Measurements from ENCODE around the gene CRTAC1.

CRTAC1 gene

GRCh38 chr10:97974526-97975525 is 55.6 kb downstream of the CRTAC1 start:
- no peak for DNase-seq (ENCODE audit: low spot score)

- DNase-seq (ENCODE audit: low spot score) = no peak
These were observed 56.3 kb downstream of the CRTAC1 start for GRCh38 chr10:97974100-97974499.

- DNase-seq (ENCODE audit: low spot score) = no peak
These were observed 60.8 kb downstream of the CRTAC1 start for GRCh38 chr10:97969538-97970079.

GRCh38 chr10:97964748-97965147 is 65.7 kb downstream of the CRTAC1 start:
- no peak for DNase-seq (ENCODE audit: low spot score)

GRCh38 chr10:97961945-97962344 is 68.5 kb downstream of the CRTAC1 start:
- DNase-seq (ENCODE audit: low spot score) = no peak

GRCh38 chr10:97960269-97961056 is 70.0 kb downstream of the CRTAC1 start:
- no peak for DNase-seq (ENCODE audit: low spot score)

GRCh38 chr10:97949462-97949861 is 81.0 kb downstream of the CRTAC1 start:
- DNase-seq (ENCODE audit: low spot score) = no peak

- DNase-seq (ENCODE audit: low spot score) = no peak
These were observed 81.6 kb downstream of the CRTAC1 start for GRCh38 chr10:97948822-97949221.

- DNase-seq (ENCODE audit: low spot score) = no peak
These were observed 85.6 kb downstream of the CRTAC1 start for GRCh38 chr10:97944772-97945171.

- no peak for DNase-seq (ENCODE audit: low spot score)
These were observed 87.1 kb downstream of the CRTAC1 start for GRCh38 chr10:97943294-97943693.

GRCh38 chr10:97940534-97940933 is 89.9 kb downstream of the CRTAC1 start:
- DNase-seq (ENCODE audit: low spot score) = no peak

- DNase-seq (ENCODE audit: low spot score) = no peak
These were observed 90.9 kb downstream of the CRTAC1 start for GRCh38 chr10:97939446-97939990.

GRCh38 chr10:97937928-97938327 is 92.5 kb downstream of the CRTAC1 start:
- no peak for DNase-seq (ENCODE audit: low spot score)

GRCh38 chr10:97937054-97937453 is 93.4 kb downstream of the CRTAC1 start:
- DNase-seq (ENCODE audit: low spot score) = no peak

GRCh38 chr10:97936126-97936525 is 94.3 kb downstream of the CRTAC1 start:
- DNase-seq (ENCODE audit: low spot score) = no peak

- no peak for DNase-seq (ENCODE audit: low spot score)
These were observed 97.4 kb downstream of the CRTAC1 start for GRCh38 chr10:97932932-97933530.

- no peak for DNase-seq (ENCODE audit: low spot score)
These were observed 99.4 kb downstream of the CRTAC1 start for GRCh38 chr10:97931041-97931440.

- DNase-seq (ENCODE audit: low spot score) = no peak
These were observed 101.5 kb downstream of the CRTAC1 start for GRCh38 chr10:97928897-97929296.

GRCh38 chr10:97927622-97928021 is 102.8 kb downstream of the CRTAC1 start:
- DNase-seq (ENCODE audit: low spot score) = no peak

- DNase-seq (ENCODE audit: low spot score) = no peak
These were observed 104.4 kb downstream of the CRTAC1 start for GRCh38 chr10:97926055-97926454.

- no peak for DNase-seq (ENCODE audit: low spot score)
These were observed 105.0 kb downstream of the CRTAC1 start for GRCh38 chr10:97925308-97925938.

Data from SW480 (cell line).